Measurements from ENCODE around the gene FLT1.

FLT1 gene

GRCh38 chr13:28463481-28463880, 31.4 kb downstream of the FLT1 start:
- DNase-seq (ENCODE audit: low read depth, low spot score): no peak

DNA sequence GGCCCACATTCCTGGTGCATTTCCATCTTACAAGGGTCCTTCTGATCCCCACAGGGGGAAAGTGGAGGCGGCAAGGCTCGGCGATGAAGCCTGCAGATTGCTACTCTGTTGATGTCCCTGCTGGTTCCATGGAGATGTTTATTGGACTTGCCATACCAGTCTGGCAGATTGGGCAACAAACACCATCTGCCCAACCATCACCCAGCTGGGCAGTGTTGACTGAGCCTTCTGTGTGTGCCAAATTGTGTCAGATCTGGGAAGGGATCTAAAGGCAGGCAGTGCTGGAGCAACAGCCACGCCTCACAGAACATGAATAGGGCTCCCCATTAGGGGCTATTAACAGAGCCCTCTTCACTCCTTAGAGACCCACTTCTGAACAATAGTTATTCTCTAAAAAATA, 35.0 kb downstream of the FLT1 start:
- DNase-seq (ENCODE audit: low read depth, low spot score): no peak

GRCh38 chr13:28458608-28459007, 36.3 kb downstream of the FLT1 start:
- no peak for DNase-seq (ENCODE audit: low read depth, low spot score)

DNA sequence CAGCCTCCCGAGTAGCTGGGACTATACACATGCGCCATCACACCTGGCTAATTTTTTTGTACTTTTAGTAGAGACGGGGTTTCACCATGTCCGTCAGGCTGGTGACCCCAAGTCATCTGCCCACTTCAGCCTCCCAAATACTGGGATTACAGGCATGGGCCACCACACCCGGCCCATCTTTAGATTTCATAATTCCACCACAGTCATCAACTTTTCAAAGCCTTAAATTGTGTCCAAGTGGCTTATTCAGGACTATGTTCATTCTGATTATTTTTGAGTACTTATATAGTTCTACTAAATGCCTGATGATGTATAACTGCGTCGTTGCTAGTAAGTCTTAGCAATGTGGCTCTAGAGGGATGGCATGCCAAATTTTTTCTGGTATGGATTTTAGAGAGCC, 36.9 kb downstream of the FLT1 start:
- no peak for DNase-seq (ENCODE audit: low read depth, low spot score)

DNA sequence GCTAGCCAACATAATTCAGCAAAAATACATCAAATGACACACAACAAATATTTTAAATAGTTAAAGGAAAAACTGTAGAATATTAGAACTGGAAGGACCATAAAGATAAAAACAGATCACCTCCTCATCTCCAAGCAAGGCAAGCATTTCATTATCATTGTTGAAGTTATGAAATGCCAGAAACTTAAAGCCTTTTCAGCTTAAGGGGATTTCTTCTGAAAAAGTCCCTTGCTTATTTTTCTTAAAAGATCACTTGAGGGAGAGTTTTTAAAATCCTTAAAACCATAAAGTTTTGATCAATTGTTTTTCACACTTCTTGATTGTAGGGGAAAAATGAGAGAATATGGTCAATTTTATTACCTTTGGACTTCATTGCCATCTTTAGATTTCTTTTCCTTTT, 37.4 kb downstream of the FLT1 start:
- no peak for DNase-seq (ENCODE audit: low read depth, low spot score)

DNA sequence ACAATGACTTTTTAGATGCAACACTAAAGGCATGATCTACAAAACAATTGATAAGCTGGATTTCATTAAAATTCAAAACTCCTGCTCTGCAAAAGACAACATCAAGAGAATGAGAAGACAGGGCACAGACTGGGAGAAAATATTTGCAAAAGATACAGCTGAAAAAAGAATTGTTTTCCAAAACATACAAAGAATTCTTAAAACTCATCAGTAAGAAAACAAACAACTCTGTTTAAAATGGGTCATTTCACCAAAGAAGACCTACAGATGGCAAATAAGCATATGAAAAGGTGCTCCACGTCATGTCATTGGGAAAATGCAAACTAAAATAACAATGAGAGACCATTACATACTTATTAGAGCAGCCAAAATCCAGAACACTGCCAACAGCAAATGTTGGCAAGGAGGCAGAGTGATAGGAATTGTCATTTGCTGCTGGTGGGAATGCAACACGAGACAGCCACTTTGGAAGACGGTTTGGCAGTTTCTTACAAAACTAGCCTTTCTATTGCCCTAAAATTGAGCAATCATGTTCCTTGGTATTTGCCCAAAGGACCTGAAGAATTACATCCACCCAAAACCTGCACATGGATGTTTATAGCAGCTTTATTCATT, 39.2 kb downstream of the FLT1 start:
- DNase-seq (ENCODE audit: low read depth, low spot score): no peak

DNA sequence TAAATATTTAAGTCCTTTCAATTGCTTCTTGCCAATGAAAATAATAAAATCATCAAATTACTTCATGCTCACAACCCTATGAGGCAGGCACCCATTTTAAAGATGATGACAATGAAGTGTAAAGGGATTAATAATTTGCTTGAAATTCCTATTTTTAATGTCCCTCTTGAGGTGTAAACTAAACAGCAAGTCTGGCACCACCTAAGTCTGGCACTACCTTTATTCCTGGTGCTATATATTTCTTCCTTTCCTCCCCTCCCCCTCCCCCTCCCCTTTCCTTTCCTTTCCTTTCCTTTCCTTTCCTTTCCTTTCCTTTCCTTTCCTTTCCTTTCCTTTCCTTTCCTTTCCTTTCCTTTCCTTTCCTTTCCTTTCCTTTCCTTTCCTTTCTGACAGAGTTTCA, 42.2 kb downstream of the FLT1 start:
- DNase-seq (ENCODE audit: low read depth, low spot score): no peak

DNA sequence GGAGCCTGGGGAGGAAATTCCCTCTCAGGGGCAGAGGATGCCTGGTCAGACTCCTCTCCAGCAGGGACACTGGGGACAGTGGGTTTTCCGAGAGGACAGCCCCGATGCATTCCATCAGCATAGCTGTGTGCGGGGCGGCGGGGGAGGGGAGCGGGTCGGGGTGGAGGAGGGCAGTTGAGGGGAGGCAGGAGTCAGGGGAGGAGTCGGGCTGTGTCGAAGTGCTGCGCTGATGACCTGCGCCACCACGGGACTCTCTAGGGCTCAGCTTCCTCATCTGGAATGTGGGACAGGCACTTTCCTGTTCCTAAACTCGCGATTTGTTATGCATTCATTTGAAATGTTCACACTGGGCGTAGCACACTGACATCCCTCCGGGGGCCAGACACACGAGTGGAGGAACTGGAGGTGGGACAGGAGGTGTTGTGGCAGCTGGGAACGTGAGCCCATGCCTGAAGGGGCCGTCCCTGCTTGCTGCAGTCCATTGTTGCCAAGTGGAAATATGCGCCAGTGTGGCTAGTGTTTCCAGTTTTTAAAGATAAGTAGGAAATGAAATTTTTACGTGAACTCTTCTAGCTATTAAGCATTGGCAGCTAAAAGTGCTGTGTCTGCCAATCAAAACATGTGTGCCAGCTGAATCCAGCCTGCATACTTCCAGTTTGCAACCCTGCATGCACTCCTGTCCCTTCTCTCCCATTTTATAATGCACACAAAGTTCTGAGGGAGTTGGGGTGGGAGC, 43.3 kb downstream of the FLT1 start:
- no peak for DNase-seq (ENCODE audit: low read depth, low spot score)

DNA sequence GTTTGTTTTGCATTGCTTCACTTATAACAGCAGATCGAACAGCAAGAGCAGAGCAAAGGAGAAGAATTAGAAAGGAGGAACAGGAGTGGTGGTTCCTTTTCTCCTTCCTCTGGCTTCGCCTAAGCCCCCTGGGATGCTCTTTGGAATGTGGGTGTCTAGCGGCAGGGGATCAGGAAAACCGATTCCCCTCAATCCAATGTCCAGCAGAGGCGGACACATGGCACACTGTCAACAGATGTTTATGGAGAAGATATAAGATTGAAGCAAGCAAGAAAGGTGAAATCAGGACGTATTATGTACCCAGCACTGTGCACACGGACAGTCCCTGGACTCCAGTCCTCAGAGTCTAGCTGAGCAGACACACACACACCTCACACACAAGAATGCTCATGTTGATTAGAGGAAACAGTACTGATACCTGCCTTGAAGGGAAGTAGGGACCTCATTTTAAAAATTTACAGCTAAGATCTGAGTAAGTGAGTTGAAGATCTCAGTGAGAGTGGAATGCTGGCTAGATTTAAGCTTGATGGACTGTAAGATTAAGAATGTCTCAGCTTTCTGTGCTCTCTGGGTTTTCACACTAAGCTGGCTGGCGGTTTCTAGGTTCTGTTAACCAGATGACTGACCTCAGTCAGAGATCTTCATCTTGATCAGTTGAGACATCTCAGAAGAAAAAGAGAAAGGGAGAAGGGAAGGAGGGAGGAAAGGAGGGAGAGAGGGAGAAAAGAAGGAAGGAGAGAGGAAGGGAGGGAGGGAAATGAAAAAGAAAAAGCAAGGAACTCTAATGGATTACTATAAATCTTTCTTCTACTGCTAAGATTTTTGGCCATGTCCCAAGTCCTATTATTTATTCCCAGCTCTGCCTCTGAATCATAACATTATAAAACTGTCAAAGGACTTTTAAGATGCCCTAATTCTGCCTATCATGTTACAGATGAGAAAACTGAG, 44.8 kb downstream of the FLT1 start:
- no peak for DNase-seq (ENCODE audit: low read depth, low spot score)

- DNase-seq (ENCODE audit: low read depth, low spot score): no peak
Measured at GRCh38 chr13:28448651-28449358, 46.1 kb downstream of the FLT1 start.

DNA sequence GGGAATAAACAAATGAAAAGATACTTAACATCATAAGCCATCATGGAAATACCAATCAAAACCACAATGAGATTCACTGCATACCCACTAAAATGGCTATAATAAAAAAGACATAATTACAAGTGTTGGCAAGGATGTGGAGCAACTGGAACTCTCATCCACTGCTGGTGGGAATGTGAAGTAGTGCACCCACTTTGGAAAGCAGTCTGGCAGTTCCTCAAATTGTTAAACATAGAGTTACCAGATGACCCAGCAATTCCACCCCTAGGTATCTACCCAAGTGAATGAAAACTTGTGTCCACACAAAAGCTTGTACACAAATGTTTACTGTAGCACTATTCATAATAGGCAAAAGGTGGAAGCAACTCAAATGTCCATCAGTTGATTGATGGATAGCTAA, 46.9 kb downstream of the FLT1 start:
- no peak for DNase-seq (ENCODE audit: low read depth, low spot score)

GRCh38 chr13:28447206-28447605, 47.7 kb downstream of the FLT1 start:
- DNase-seq (ENCODE audit: low read depth, low spot score): no peak

- no peak for DNase-seq (ENCODE audit: low read depth, low spot score)
Measured at GRCh38 chr13:28442839-28443238, 52.1 kb downstream of the FLT1 start.

DNA sequence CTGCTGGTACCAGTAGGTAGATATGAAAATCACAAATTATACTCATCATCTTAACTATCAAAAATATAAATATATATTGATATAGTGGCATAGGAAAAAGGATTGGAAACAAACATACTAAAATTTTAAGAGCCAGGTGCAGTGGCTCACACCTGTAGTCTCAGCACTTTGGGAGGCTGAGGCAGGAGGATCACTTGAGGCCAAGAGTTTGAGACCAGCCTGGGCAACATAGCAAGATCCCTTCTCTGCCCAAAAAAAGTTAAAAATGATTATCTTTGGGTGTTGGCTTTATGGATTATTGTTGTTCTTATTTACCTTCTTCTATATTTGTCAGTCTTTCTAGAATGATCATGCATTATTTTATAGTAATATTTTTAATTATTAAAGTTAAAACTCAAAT, 53.4 kb downstream of the FLT1 start:
- no peak for DNase-seq (ENCODE audit: low read depth, low spot score)

DNA sequence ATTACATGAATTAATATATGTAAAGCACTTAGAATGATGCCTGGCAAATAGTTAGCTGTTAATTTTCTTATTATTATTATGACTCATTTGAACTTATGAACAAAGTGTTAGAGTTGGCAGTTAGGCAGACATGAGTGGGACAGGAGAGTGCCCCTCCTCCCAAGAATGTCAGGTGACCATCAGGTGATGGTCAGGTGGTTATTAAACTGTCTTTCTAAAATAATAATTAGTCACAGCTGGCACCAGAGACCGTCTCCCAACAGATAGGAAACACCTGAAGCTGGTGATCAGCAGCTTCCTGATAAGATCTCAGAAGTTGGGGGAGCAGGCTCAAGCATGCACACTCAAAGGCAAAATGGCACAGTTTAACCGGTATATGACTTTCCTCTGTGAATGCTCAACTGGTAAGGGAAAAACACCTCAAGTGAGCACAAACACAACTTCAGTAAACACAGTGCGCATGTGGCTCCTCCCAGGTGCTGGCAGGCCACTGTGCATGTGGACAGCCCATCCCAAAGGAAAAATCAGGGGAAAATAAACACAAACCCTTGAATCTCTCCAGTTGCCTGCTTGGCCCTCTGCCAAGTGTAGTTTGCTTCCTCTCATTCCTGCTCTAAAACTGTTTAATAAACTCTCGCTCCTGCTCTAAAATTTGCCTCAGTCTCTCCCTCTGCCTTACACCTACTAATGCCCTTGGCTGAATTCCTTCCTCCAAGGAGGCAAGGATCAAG, 54.0 kb downstream of the FLT1 start:
- no peak for DNase-seq (ENCODE audit: low read depth, low spot score)

- DNase-seq (ENCODE audit: low read depth, low spot score): peak; percentile 92
Measured at GRCh38 chr13:28438598-28439334, 56.2 kb downstream of the FLT1 start.

GRCh38 chr13:28438067-28438466, 56.9 kb downstream of the FLT1 start:
- no peak for DNase-seq (ENCODE audit: low read depth, low spot score)

- no peak for DNase-seq (ENCODE audit: low read depth, low spot score)
Measured at GRCh38 chr13:28435917-28436316, 59.0 kb downstream of the FLT1 start.

DNA sequence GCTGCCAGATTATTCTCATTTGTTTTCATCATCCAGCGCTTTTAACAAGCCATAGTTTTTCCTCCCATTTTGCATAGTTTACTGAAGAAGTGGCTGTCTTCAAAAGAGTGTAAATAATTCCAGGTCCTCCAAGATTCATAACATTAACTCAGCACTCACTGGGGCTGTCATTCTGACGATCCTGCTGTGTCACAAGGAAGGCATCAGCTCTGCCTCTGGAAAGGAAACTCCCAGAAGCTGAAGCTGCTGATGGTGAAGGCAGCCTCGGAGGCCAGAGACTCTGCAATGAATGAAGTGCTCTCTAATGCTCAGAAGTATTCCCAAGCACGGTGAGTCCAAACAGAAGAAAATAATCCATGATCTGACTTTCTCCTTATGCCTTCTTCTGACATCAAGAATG, 60.0 kb downstream of the FLT1 start:
- no peak for DNase-seq (ENCODE audit: low read depth, low spot score)

DNA sequence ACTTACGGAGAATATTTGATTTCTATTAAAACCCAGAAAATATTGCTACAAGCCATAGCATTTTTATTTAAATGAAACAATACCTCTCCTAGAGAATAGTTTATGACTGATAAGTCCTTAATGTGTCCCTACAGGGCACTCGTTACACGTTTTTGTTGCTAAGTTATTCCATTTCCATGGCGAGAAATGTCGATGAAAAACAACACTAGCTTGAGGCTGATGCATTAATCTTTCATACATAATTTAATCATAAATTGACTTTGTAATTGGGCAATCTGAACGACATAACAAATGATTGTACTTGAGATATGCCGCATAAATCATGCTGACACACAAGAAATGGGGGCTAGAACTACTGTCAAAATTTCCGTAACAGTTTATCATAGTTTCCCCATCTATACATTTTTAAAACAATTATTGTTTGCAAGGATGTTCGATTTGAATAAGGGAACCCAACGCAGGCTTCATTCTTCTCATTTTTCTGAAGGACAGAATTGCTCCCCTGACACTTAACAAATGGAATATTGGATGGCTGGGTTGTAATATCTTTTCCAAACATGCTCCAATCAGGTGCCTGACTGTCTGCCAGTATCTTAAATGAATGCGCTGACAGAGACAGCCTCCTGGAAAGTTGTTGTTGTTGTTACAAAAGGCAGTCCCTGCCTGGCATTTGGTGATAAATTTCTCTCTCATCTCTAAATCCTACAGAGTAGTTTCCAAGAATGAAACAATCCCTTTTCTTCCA, 61.9 kb downstream of the FLT1 start:
- DNase-seq (ENCODE audit: low read depth, low spot score): no peak

All from iPS DF 19.7 (cell line).